ENCODE data around the gene MR1. TPM values are rescaled to one million over a fixed set of nuclear protein-coding genes. Genes with fewer than 3 reads are reported as not detected.
A peak's percentile ranks its signal among the peaks of the same experiment; 100 is the strongest.
"Not testable (repeated sequence)": the region's sequence is repeated elsewhere in the genome, so short reads cannot be mapped to it uniquely, and the experiment has no call there.

The MR1 gene
- total RNA-seq, 1 donor from 2014 or later = 5.3 TPM

- DNase-seq (ENCODE audit: missing footprints) (no peak), ATAC-seq (no peak)
- intact Hi-C loops (cut with DNase I) = loop anchor here (5.0 kb wide), 2 partner anchors 96 to 141 kb away; no protein-coding TSS in a partner anchor
Observed at GRCh38 chr1:181023265-181024057, 10.3 kb upstream of the MR1 start.

GRCh38 chr1:181028196-181028595, 5.6 kb upstream of the MR1 start:
- intact Hi-C loops (cut with DNase I) = no loop called here
- DNase-seq (ENCODE audit: missing footprints) (no peak), ATAC-seq (no peak)

GRCh38 chr1:181028615-181029014, 5.2 kb upstream of the MR1 start:
- intact Hi-C loops (cut with DNase I) = no loop called here
- ATAC-seq = no peak
- no peak for DNase-seq (ENCODE audit: missing footprints)

- ATAC-seq = no peak
- intact Hi-C loops (cut with DNase I) = loop anchor here (10.0 kb wide), 1 partner anchor 528 kb away; the partner anchor contains the start of gene ACBD6
- no peak for DNase-seq (ENCODE audit: missing footprints)
Observed at GRCh38 chr1:181032535-181032934, 1.2 kb upstream of the MR1 start.

GRCh38 chr1:181033128-181033798, 520 bp upstream of the MR1 start:
- DNase-seq (ENCODE audit: missing footprints) (no peak), ATAC-seq (peak; percentile 85)
- intact Hi-C loops (cut with DNase I) = loop anchor here (10.0 kb wide), 1 partner anchor 528 kb away; the partner anchor contains the start of gene ACBD6

- DNase-seq (ENCODE audit: missing footprints) = not testable (repeated sequence)
- intact Hi-C loops (cut with DNase I) = loop anchor here (5.0 to 10.0 kb wide), 2 partner anchors 52 to 530 kb away; partner anchors contain the start of genes ACBD6 and IER5
Observed at GRCh38 chr1:181035210-181035609, 1.4 kb downstream of the MR1 start.

GRCh38 chr1:181036107-181036836, 2.5 kb downstream of the MR1 start:
- intact Hi-C loops (cut with DNase I) = loop anchor here (5.0 to 10.0 kb wide), 2 partner anchors 51 to 531 kb away; partner anchors contain the start of genes ACBD6 and IER5
- ATAC-seq (no peak), DNase-seq (ENCODE audit: missing footprints) (no peak)

More at GRCh38 chr1:181035210-181035609, 1.4 kb downstream of the MR1 start:
- ATAC-seq = not testable (repeated sequence)

- intact Hi-C loops (cut with DNase I) = loop anchor here (5.0 to 10.0 kb wide), 2 partner anchors 50 to 533 kb away; partner anchors contain the start of genes ACBD6 and IER5
- ATAC-seq (no peak), DNase-seq (ENCODE audit: missing footprints) (no peak)
Observed at GRCh38 chr1:181037386-181037785, 3.6 kb downstream of the MR1 start.

GRCh38 chr1:181038399-181038873, 4.7 kb downstream of the MR1 start:
- ATAC-seq (peak; percentile 56), DNase-seq (ENCODE audit: missing footprints) (peak; percentile 75)
- intact Hi-C loops (cut with DNase I) = loop anchor here (1.0 to 10.0 kb wide), 5 partner anchors 49 to 534 kb away; partner anchors contain the start of genes ACBD6 and IER5

- intact Hi-C loops (cut with DNase I) = no loop called here
- DNase-seq (ENCODE audit: missing footprints) = no peak
- ATAC-seq = no peak
Observed at GRCh38 chr1:181040284-181040865, 6.6 kb downstream of the MR1 start.

GRCh38 chr1:181043025-181043888, 9.5 kb downstream of the MR1 start:
- peak; percentile 49 for ATAC-seq
- no peak for DNase-seq (ENCODE audit: missing footprints)
- intact Hi-C loops (cut with DNase I) = no loop called here

- no peak for DNase-seq (ENCODE audit: missing footprints)
- no peak for ATAC-seq
- intact Hi-C loops (cut with DNase I) = no loop called here
Observed at GRCh38 chr1:181044449-181044966, 10.7 kb downstream of the MR1 start.

GRCh38 chr1:181045946-181046345, 12.2 kb downstream of the MR1 start:
- ATAC-seq; DNase-seq (ENCODE audit: missing footprints); intact Hi-C loops (cut with DNase I): not testable (repeated sequence)

- ATAC-seq = no peak
- intact Hi-C loops (cut with DNase I) = no loop called here
Observed at GRCh38 chr1:181049378-181049777, 15.6 kb downstream of the MR1 start.

GRCh38 chr1:181050922-181051321, 17.1 kb downstream of the MR1 start:
- intact Hi-C loops (cut with DNase I) = no loop called here
- ATAC-seq (no peak), DNase-seq (ENCODE audit: missing footprints) (no peak)

More at GRCh38 chr1:181049378-181049777, 15.6 kb downstream of the MR1 start:
- DNase-seq (ENCODE audit: missing footprints) = no peak

- intact Hi-C loops (cut with DNase I) = no loop called here
- no peak for DNase-seq (ENCODE audit: missing footprints)
- no peak for ATAC-seq
Observed at GRCh38 chr1:181056560-181056959, 22.8 kb downstream of the MR1 start.

- DNase-seq (ENCODE audit: missing footprints) (no peak), ATAC-seq (peak; percentile 58)
- intact Hi-C loops (cut with DNase I) = no loop called here
Observed at GRCh38 chr1:181057079-181057478, 23.3 kb downstream of the MR1 start.
